ENCODE data around the gene PFN3. TPM values are rescaled to one million over a fixed set of nuclear protein-coding genes. Genes with fewer than 3 reads are reported as not detected.
"Not testable (repeated sequence)": the region's sequence is repeated elsewhere in the genome, so short reads cannot be mapped to it uniquely, and the experiment has no call there.

The PFN3 gene
- polyA plus RNA-seq, 3 donors from 2014 or later, result not detected

- Mint-ChIP-seq H3K4me3 (peak overlapping the region; percentile 84 to 96 (median 92)), H3K4me1 (peaks cover 58 to 61% of the 10 kb centered on the region in 2 donors), H3K27ac (peak overlapping the region; percentile 96 to 99 (median 98)), H3K36me3 (no peaks in the 10 kb centered on the region), H3K9me3 (no peaks in the 10 kb centered on the region), H3K27me3 (ENCODE audit: low read depth in 3 of 3) (peaks cover 9 to 20% (median 11%) of the 10 kb centered on the region in 3 donors)
- DNase-seq, result peak; percentile 100
These were observed 25.5 kb upstream of the PFN3 start for GRCh38 chr5:177425801-177426565.

GRCh38 chr5:177425196-177425800 lies 24.8 kb upstream of the PFN3 start:
- DNase-seq, result no peak
- Mint-ChIP-seq H3K27me3 (ENCODE audit: low read depth in 3 of 3) (peaks cover 9 to 17% (median 11%) of the 10 kb centered on the region in 3 donors), H3K27ac (peak overlapping the region; percentile 96 to 99 (median 98)), H3K9me3 (no peaks in the 10 kb centered on the region), H3K36me3 (no peaks in the 10 kb centered on the region), H3K4me1 (peaks cover 51 to 54% of the 10 kb centered on the region in 2 donors), H3K4me3 (peak overlapping the region; percentile 84 to 96 (median 92))

- no peaks in the 10 kb centered on the region for H3K9me3 Mint-ChIP-seq
- peaks cover 35 to 38% of the 10 kb centered on the region in 2 donors for H3K4me1 Mint-ChIP-seq
- no peak for DNase-seq
- H3K27me3 Mint-ChIP-seq (ENCODE audit: low read depth in 3 of 3), result peaks cover 6 to 14% (median 6%) of the 10 kb centered on the region in 3 donors
- H3K4me3 Mint-ChIP-seq, result no peak overlapping the region
- H3K36me3 Mint-ChIP-seq, result no peaks in the 10 kb centered on the region
- H3K27ac Mint-ChIP-seq, result no peak overlapping the region
These were observed 23.2 kb upstream of the PFN3 start for GRCh38 chr5:177423671-177424070.

DNA sequence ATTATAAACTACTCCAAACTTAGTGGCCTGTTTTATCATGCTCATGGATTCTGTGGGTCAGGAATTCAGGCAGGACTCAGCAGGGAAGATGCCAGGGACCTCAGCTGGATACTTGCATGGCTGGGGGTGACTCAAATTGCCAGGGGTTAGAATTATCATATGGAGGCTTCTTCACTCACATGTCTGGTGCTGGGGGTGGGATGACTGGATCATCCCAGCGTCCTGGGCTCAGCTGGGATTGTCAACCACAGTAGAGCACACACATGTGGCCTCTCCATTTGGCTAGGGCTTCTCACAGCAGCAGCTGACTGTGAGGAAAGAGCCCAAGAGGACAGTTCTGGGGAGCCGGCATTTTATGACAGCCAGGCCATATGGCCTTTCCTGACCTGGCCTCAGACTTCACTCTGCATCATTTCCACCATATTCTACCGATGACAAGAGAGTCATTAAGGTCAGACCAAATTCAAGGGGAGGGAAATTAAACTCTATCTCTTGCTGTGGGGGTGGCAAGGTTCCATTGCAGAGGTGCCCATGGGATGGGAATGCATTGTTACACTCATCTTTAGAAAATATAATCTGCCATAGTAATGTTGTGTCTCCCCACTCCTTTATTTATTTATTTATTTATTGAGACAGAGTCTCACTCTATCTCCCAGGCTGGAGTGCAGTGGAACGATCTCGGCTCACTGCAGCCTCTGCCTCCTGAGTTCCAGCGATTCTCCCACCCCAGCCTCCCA lies 20.8 kb upstream of the PFN3 start:
- peak overlapping the region in 1 of 6 donors; percentile 18 for H3K27ac Mint-ChIP-seq
- peaks cover 3 to 7% (median 3%) of the 10 kb centered on the region in 3 donors for H3K27me3 Mint-ChIP-seq (ENCODE audit: low read depth in 3 of 3)
- H3K36me3 Mint-ChIP-seq, result no peaks in the 10 kb centered on the region
- H3K4me3 Mint-ChIP-seq, result no peak overlapping the region
- H3K9me3 Mint-ChIP-seq, result no peaks in the 10 kb centered on the region
- H3K4me1 Mint-ChIP-seq, result peaks cover 19 to 22% of the 10 kb centered on the region in 2 donors
- no peak for DNase-seq

DNA sequence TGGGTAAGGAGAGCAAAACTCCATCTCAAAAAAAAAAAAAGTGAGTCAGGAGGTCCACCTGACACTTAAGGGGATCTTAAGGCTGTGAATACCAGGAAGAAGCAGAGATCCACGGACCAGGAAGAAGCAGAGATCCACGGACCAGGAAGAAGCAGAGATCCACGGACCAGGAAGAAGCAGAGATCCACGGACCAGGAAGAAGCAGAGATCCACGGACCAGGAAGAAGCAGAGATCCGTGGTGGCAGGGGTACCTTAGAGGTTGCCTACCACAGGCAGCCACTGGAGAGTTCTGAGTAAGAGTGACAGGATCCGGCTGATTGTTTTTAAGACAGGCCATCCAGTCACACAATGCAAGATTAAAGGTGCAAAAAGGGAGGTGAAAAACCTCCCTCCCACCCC lies 20.0 kb upstream of the PFN3 start:
- H3K27ac Mint-ChIP-seq; H3K36me3 Mint-ChIP-seq; H3K4me3 Mint-ChIP-seq; H3K9me3 Mint-ChIP-seq; H3K27me3 Mint-ChIP-seq (ENCODE audit: low read depth in 3 of 3); DNase-seq: not testable (repeated sequence)
- H3K4me1 Mint-ChIP-seq, result peaks cover 12 to 14% of the 10 kb centered on the region in 2 donors

- no peaks in the 10 kb centered on the region for H3K36me3 Mint-ChIP-seq
- H3K27me3 Mint-ChIP-seq (ENCODE audit: low read depth in 3 of 3), result no peaks in the 10 kb centered on the region
- DNase-seq, result no peak
- no peaks in the 10 kb centered on the region for H3K9me3 Mint-ChIP-seq
- peaks cover 3% of the 10 kb centered on the region in 2 donors for H3K4me1 Mint-ChIP-seq
- H3K4me3 Mint-ChIP-seq, result no peak overlapping the region
- no peak overlapping the region for H3K27ac Mint-ChIP-seq
These were observed 18.6 kb upstream of the PFN3 start for GRCh38 chr5:177419046-177419445.

DNA sequence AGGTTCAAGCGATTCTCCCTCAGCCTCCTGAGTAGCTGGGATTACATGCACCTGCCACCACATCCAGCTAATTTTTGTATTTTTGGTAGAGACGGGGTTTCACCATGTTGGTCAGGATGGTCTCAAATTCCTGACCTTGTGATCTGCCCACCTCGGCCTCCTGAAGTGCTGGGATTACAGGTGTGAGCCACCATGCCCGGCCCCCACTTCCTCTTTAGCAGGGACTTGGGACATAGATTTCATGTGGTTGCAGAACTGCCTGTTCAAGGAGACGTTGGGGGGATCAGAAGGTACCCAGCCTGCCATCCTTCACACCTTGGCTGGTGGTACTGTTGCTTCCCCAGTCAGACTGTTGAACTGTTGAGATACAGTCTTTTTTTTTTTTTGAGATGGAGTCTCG lies 16.6 kb upstream of the PFN3 start:
- not testable (repeated sequence) for H3K4me3 Mint-ChIP-seq, H3K36me3 Mint-ChIP-seq
- H3K4me1 Mint-ChIP-seq, result peaks cover 18 to 20% of the 10 kb centered on the region in 2 donors

DNA sequence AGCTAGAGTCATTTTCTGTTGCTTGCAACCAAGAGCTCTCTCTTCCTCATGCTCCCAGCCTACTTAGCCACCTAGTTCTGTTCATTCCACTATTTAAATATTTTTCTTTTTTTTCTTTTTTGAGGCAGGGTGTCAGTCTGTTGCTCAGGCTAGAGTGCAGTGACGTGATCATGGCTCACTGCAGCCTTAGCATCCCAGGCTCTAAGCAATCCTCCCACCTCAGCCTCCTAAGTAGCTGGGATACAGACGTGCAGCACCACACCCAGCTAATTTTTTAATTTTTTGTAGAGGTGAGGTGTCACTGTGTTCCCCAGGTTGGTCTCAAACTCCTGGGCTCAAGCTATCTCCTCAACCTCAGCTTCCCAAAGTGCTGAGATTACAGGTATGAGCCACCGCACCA lies 14.0 kb upstream of the PFN3 start:
- no peak overlapping the region for H3K27ac Mint-ChIP-seq

More for the DNA sequence above, 16.6 kb upstream of the PFN3 start:
- not testable (repeated sequence) for H3K9me3 Mint-ChIP-seq; DNase-seq; H3K27ac Mint-ChIP-seq; H3K27me3 Mint-ChIP-seq (ENCODE audit: low read depth in 3 of 3)

GRCh38 chr5:177412603-177413233 lies 12.3 kb upstream of the PFN3 start:
- Mint-ChIP-seq H3K9me3 (no peaks in the 10 kb centered on the region), H3K36me3 (no peaks in the 10 kb centered on the region), H3K27me3 (ENCODE audit: low read depth in 3 of 3) (peaks cover 3 to 7% (median 6%) of the 10 kb centered on the region in 3 donors), H3K4me1 (peaks cover 48 to 50% of the 10 kb centered on the region in 2 donors), H3K4me3 (peak overlapping the region; percentile 47 to 84 (median 72)), H3K27ac (peak overlapping the region; percentile 72 to 92 (median 80))
- peak; percentile 43 to 67 (median 54) for DNase-seq

More for the DNA sequence above, 14.0 kb upstream of the PFN3 start:
- Mint-ChIP-seq H3K4me3 (no peak overlapping the region), H3K4me1 (peaks cover 40 to 43% of the 10 kb centered on the region in 2 donors), H3K27me3 (ENCODE audit: low read depth in 3 of 3) (peaks cover 3 to 7% (median 4%) of the 10 kb centered on the region in 3 donors), H3K36me3 (no peaks in the 10 kb centered on the region), H3K9me3 (no peaks in the 10 kb centered on the region)
- DNase-seq, result no peak

- Mint-ChIP-seq H3K4me1 (peaks cover 66 to 67% of the 10 kb centered on the region in 2 donors), H3K4me3 (peak overlapping the region; percentile 7 to 79 (median 69)), H3K9me3 (no peaks in the 10 kb centered on the region), H3K27me3 (ENCODE audit: low read depth in 3 of 3) (peaks cover 3 to 10% (median 7%) of the 10 kb centered on the region in 3 donors), H3K27ac (peak overlapping the region; percentile 16 to 92 (median 82)), H3K36me3 (no peaks in the 10 kb centered on the region)
- peak; percentile 39 to 55 (median 42) for DNase-seq
These were observed 10.1 kb upstream of the PFN3 start for GRCh38 chr5:177410575-177410974.

DNA sequence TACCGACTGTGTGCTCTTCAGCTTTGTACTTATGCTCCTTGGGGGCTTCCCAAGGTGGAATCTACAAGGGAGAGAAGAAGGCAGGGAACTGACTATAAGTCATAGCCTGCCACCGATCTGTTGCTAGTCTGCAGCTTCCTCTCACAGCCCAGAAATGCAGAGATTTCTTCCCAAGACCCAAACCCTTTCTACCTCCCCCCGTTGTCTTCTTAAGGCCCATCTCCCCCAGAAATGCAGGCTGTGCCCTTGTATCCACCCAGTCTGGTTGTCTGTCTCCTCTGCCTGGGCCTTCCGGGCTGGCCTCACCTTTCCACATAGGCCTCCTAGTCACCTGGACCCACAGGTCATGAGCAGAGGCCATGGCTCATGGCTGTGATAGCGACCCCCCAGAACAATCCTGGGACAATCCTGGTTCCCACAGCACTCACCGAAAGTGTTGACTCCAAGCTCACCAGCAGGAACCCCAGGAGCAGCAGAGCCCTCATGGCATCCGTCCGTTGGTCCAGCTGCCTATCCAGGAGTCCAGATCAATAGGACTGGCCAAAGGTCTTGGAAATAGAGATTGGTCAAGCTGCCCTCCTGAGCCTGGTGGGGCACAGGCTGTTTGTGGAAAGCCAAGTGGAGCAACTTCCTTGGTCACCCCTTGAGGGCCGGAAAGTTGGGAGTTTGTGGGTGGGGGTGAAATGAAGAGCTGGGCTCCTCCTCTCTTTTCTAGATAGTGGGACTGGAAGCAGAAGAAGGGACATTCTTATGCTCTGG lies 8.8 kb upstream of the PFN3 start, which contains the start of gene F12:
F12 (minus strand) TSS at position 522 of the 759 bp plus-strand sequence; CDS start at position 485, 37 bp downstream.
- Mint-ChIP-seq H3K9me3 (no peaks in the 10 kb centered on the region), H3K27ac (peak within 1 kb of the TSS; percentile 59 to 92 (median 82)), H3K4me3 (peak within 1 kb of the TSS; percentile 7 to 79 (median 69)), H3K36me3 (no peaks in the 10 kb centered on the region), H3K4me1 (peaks cover 76 to 77% of the 10 kb centered on the region in 2 donors), H3K27me3 (ENCODE audit: low read depth in 3 of 3) (peaks cover 5 to 10% (median 7%) of the 10 kb centered on the region in 3 donors)
- DNase-seq, result no peak

DNA sequence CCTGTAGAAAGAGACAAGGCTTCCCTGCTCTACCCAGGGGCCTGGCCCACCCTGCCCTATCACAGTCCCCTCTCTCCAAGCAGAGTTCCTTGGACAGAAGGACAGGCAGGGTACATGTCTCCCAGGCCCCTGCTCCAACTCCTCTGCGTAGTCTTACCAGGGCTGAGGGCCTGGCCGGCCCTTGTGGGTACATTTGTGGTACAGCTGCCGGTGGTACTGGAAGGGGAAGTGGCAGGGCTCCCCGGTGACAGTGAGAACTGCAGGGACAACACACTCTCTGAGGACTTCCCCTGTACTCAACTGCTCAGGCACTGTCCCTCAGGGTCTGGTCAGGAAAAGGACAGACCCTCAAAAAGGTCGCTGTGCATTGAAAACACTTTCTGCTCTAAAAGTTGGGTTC lies 5.3 kb upstream of the PFN3 start:
- peak; percentile 49 to 52 (median 51) for DNase-seq
- no peaks in the 10 kb centered on the region for H3K36me3 Mint-ChIP-seq
- peaks cover 62 to 64% of the 10 kb centered on the region in 2 donors for H3K4me1 Mint-ChIP-seq
- peak overlapping the region; percentile 65 to 81 (median 73) for H3K4me3 Mint-ChIP-seq
- peak overlapping the region; percentile 64 to 85 (median 78) for H3K27ac Mint-ChIP-seq
- H3K9me3 Mint-ChIP-seq, result no peaks in the 10 kb centered on the region
- peaks cover 12 to 20% (median 15%) of the 10 kb centered on the region in 3 donors for H3K27me3 Mint-ChIP-seq (ENCODE audit: low read depth in 3 of 3)
